Gastroesophageal sphincter (tissue), 4 donors: ENCODE measurements around the gene HMGXB3. TPM values are rescaled to one million over a fixed set of nuclear protein-coding genes. Genes with fewer than 3 reads are reported as not detected.
A peak's percentile ranks its signal among the peaks of the same experiment; 100 is the strongest.

Source experiments
- ATAC-seq: fragments of 150-250 bp; one replicate; pipeline ENCODE4 v1.9.1; 2016; ENCODE audit warnings: mild to moderate bottlenecking, moderate library complexity
- H3K27ac ChIP-seq, 4 donors: fragments of 200-600 bp; sonication (generic) in 3 of 4; 1 replicate in 3 of 4; 2 replicates in 1 of 4; pipeline ENCODE4 v1.5.1; 2016 to 2019
- H3K27me3 ChIP-seq: fragments of 200-600 bp; sonication (generic); one replicate; pipeline ENCODE4 v1.5.1; 2019
- H3K36me3 ChIP-seq, 2 donors: fragments of 200-600 bp; sonication (generic); one replicate each; pipeline ENCODE4 v1.5.1; 2019; ENCODE audit warnings: control low read depth in 1 of 2
- H3K4me1 ChIP-seq, 3 donors: fragments of 200-600 bp; sonication (generic); 1 replicate in 2 of 3; 2 replicates in 1 of 3; pipeline ENCODE4 v1.5.1; 2016 to 2019; ENCODE audit warnings: control low read depth in 2 of 3
- H3K4me3 ChIP-seq, 2 donors: fragments of 200-600 bp; sonication (generic); one replicate each; pipeline ENCODE4 v1.5.1; 2019; ENCODE audit warnings: mild to moderate bottlenecking in 1 of 2, moderate library complexity in 1 of 2
- H3K9me3 ChIP-seq, 3 donors: fragments of 200-600 bp; sonication (generic); one replicate each; pipeline ENCODE4 v1.5.1; 2017 to 2019; ENCODE audit warnings: control low read depth in 2 of 3
- EP300 ChIP-seq: sonication (generic); formaldehyde crosslinking; IDR thresholded peaks from one replicate; pipeline ENCODE4 v1.6.1; 2017; ENCODE audit warnings: antibody characterized with exemption, mild to moderate bottlenecking
- POLR2A ChIP-seq, 2 donors: fragments of 450-650 bp; IDR thresholded peaks; one replicate each; pipeline ENCODE4 v1.6.1; 2017; ENCODE audit warnings: antibody characterized with exemption in 2 of 2, mild to moderate bottlenecking in 2 of 2, moderate library complexity in 1 of 2
- POLR2AphosphoS5 ChIP-seq: sonication (generic); formaldehyde crosslinking; IDR thresholded peaks from one replicate; pipeline ENCODE4 v1.6.1; 2017; ENCODE audit warnings: antibody characterized with exemption
- WGBS, 2 donors: methylation state at CpG; one replicate each; pipeline ENCODE4 v1.1.5; 2018; ENCODE audit warnings: low coverage in 1 of 2; 5-methylcytosine and 5-hydroxymethylcytosine counted together
- total RNA-seq, 4 donors: library from RNA; depleted of rRNA; stranded (reverse); fragments of >200 nt; gene quantifications; one replicate each; pipeline ENCODE4 v1.1.0, GENCODE V29; 2016
- TF ChIP-seq, protein P1 (sequence below), 4 experiments: fragments of 200-600 bp in 2 of 4; fragments of 450-650 bp in 2 of 4; sonication (generic) in 1 of 4; IDR thresholded peaks; one replicate each; pipeline ENCODE4 v1.5.1; 2017 to 2019; ENCODE audit warnings: antibody characterized with exemption in 4 of 4, mild to moderate bottlenecking in 2 of 4, moderate library complexity in 2 of 4

The HMGXB3 gene, protein sequence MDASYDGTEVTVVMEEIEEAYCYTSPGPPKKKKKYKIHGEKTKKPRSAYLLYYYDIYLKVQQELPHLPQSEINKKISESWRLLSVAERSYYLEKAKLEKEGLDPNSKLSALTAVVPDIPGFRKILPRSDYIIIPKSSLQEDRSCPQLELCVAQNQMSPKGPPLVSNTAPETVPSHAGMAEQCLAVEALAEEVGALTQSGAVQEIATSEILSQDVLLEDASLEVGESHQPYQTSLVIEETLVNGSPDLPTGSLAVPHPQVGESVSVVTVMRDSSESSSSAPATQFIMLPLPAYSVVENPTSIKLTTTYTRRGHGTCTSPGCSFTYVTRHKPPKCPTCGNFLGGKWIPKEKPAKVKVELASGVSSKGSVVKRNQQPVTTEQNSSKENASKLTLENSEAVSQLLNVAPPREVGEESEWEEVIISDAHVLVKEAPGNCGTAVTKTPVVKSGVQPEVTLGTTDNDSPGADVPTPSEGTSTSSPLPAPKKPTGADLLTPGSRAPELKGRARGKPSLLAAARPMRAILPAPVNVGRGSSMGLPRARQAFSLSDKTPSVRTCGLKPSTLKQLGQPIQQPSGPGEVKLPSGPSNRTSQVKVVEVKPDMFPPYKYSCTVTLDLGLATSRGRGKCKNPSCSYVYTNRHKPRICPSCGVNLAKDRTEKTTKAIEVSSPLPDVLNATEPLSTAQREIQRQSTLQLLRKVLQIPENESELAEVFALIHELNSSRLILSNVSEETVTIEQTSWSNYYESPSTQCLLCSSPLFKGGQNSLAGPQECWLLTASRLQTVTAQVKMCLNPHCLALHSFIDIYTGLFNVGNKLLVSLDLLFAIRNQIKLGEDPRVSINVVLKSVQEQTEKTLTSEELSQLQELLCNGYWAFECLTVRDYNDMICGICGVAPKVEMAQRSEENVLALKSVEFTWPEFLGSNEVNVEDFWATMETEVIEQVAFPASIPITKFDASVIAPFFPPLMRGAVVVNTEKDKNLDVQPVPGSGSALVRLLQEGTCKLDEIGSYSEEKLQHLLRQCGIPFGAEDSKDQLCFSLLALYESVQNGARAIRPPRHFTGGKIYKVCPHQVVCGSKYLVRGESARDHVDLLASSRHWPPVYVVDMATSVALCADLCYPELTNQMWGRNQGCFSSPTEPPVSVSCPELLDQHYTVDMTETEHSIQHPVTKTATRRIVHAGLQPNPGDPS (N-terminal part only)
- 10 to 100 TPM; 21.8 to 30.2 (median 24.2) TPM for total RNA-seq

DNA sequence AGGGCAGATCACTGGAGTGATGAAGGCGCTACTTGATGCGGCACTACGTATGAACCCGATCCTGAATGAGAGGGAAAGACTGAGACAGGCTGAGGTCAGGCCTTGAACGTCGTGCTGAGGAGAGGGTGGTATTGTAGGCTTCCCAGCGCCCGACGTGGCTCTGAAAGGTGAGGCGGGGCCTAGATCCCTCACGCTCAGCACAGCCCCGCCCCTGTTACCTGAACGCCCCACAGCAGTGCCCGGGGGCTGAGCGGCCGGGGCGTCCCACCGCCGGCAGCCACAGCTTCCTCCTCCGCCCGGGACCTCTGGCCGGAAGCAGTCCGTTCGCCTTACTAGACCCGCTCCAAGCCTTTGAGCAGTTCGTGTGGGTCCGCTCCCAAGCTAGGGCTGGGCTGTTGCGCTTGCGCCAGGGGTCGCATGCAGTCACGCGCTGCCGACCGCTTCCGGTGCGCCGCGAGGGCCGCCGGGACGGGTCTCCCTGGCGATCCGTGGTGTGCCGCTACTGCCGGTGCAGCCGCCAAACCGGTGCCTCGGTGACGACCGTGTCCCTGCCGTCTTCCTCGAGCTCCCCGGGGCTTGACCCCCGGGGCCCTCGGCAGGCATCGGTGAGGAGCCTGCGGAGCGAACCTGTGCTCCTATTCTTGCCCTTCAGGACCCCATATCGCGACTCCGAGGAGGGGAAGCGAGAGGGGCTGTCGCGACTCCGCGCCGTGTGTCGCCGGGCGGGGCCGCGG is at the start of gene HMGXB3, which contains the start of gene TIGD6:
Gene HMGXB3 (plus strand): TSS at position 484 of the 734 bp plus-strand sequence. CDS start 4,114 bp downstream, outside the sequence.
Gene TIGD6 (minus strand): TSS at position 399 of the 734 bp plus-strand sequence. CDS start 4,306 bp downstream, outside the sequence.
- Histone ChIP-seq H3K27me3 (no peaks in the 10 kb centered on the region), H3K4me1 (peaks cover 9 to 38% (median 19%) of the 10 kb centered on the region in 3 donors), H3K27ac (peak within 1 kb of the TSS; percentile 81 to 94 (median 91)), H3K9me3 (no peaks in the 10 kb centered on the region), H3K36me3 (peaks cover 0 to 18% of the 10 kb centered on the region in 2 donors), H3K4me3 (peak within 1 kb of the TSS; percentile 88 to 97)
- peak; percentile 91 for TF ChIP-seq POLR2AphosphoS5
- no peak for TF ChIP-seq EP300
- TF ChIP-seq, protein P1, sequence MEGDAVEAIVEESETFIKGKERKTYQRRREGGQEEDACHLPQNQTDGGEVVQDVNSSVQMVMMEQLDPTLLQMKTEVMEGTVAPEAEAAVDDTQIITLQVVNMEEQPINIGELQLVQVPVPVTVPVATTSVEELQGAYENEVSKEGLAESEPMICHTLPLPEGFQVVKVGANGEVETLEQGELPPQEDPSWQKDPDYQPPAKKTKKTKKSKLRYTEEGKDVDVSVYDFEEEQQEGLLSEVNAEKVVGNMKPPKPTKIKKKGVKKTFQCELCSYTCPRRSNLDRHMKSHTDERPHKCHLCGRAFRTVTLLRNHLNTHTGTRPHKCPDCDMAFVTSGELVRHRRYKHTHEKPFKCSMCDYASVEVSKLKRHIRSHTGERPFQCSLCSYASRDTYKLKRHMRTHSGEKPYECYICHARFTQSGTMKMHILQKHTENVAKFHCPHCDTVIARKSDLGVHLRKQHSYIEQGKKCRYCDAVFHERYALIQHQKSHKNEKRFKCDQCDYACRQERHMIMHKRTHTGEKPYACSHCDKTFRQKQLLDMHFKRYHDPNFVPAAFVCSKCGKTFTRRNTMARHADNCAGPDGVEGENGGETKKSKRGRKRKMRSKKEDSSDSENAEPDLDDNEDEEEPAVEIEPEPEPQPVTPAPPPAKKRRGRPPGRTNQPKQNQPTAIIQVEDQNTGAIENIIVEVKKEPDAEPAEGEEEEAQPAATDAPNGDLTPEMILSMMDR (IDR thresholded peaks at IDR 0.05): peak in 1 of 4 experiments; percentile 21
- peak; percentile 82 to 85 for TF ChIP-seq POLR2A (IDR thresholded peaks at IDR 0.05)
- peak; percentile 96 for ATAC-seq
- 0 to 1% methylated on average over 6 to 21 of the region's 72 CpGs for WGBS, 2 donors

DNA sequence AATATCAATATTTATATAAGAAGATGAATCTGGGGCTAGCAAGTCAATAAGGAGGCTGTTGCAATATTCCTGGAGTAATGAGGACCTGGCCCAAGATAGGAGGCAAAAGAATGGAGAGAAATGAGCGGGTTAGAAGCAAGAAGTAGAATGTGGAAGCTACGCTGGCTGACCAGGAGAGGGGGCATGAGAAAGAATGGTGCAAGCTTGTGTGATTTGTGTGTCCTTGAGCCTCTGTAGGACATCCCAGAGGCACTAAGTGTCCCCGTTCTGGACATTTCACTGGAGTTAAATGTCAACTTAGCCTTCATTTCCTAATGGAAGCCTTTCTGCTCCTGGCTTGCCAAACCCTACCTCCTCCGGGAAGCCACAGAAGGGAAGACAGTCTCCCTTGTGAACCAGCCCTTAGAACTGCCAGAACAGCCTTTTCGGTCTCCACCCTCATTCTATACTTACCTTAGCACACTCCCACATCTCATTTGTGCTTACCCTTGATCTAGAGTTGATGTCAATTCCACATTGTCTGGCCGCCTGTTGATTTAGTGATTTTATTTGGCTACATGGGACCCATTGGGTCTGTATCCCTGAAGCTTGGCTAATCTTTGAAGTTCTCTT is 49.3 kb upstream of the HMGXB3 start:
- no peak for TF ChIP-seq EP300
- no peak for TF ChIP-seq POLR2AphosphoS5
- no peak for TF ChIP-seq POLR2A (IDR thresholded peaks at IDR 0.05)
- TF ChIP-seq, protein P1 (IDR thresholded peaks at IDR 0.05): no peak
- Histone ChIP-seq H3K27ac (no peak overlapping the region), H3K36me3 (no peaks in the 10 kb centered on the region), H3K4me1 (no peaks in the 10 kb centered on the region), H3K27me3 (no peaks in the 10 kb centered on the region), H3K4me3 (no peak overlapping the region), H3K9me3 (no peaks in the 10 kb centered on the region)
- WGBS, 2 donors: 72 to 73% methylated on average over 4 to 6 of the region's 6 CpGs
- ATAC-seq: no peak

DNA sequence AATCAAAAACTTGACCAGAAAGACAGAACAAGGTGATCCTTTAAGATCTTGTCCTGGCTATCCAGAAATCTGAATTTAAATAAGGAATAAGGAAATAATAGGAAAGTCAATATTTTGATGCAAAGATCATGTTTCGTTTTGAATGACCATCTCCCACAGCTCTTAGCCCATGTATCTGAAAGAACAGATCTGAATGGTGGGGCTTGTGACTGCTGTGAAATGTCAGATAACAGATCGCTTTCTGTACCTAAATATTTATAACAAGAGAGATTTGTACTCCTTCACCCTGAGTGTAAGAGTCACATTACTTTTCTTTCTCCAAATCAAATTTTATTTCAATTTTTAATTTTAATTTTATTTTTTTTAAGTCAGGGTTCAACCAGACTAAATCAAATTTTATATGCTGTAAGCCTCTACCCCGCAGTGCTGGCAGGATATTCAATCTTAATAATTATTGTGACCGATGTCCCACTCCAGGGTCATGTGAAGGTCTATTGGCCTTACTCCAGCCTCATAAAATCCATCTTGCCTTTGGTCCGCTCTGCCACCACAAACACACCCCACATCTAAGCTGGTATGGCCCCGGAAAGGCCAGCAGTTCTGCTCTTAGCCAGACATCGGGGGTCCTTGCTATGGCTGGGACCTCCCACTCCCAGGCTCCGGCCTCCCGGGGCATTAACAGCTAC is 47.0 kb upstream of the HMGXB3 start:
- TF ChIP-seq, protein P1 (IDR thresholded peaks at IDR 0.05): no peak
- no peak for TF ChIP-seq POLR2AphosphoS5
- TF ChIP-seq EP300: no peak
- no peak for TF ChIP-seq POLR2A (IDR thresholded peaks at IDR 0.05)
- 49 to 54% methylated on average over 6 of the region's 9 CpGs for whole genome bisulfite sequencing, 2 donors
- Histone ChIP-seq H3K9me3 (no peaks in the 10 kb centered on the region), H3K36me3 (no peaks in the 10 kb centered on the region), H3K4me3 (no peak overlapping the region), H3K4me1 (no peaks in the 10 kb centered on the region), H3K27ac (no peak overlapping the region), H3K27me3 (no peaks in the 10 kb centered on the region)
- ATAC-seq: no peak
